Left ventricle myocardium inferior (tissue), 1 donor: Measurements from ENCODE around the gene XYLT1. TPM values are rescaled to one million over a fixed set of nuclear protein-coding genes. Genes with fewer than 3 reads are reported as not detected.

ENCODE experiments used
- DNase-seq: peaks from one replicate; pipeline ENCODE4 v3.0.0-alpha.2; 2020
- H3K27ac ChIP-seq: fragments of 200-600 bp; replicated peaks from 2 replicates; pipeline ENCODE4 v1.8.0; 2021
- H3K27me3 ChIP-seq: fragments of 200-600 bp; 2 replicates; pipeline ENCODE4 v1.8.0; 2021; ENCODE audit warnings: low read depth
- H3K36me3 ChIP-seq: fragments of 200-600 bp; 2 replicates; pipeline ENCODE4 v1.8.0; 2021
- H3K4me1 ChIP-seq: fragments of 200-600 bp; 2 replicates; pipeline ENCODE4 v1.8.0; 2021
- H3K4me3 ChIP-seq: fragments of 200-600 bp; 2 replicates; pipeline ENCODE4 v1.8.0; 2021; ENCODE audit warnings: mild to moderate bottlenecking, moderate library complexity
- H3K9me3 ChIP-seq: fragments of 200-600 bp; replicated peaks from 2 replicates; pipeline ENCODE4 v1.8.0; 2021
- intact Hi-C: fragments of 100-400 bp; cut with micrococcal nuclease; formaldehyde crosslinking; loops from one replicate; pipeline ENCODE4 v1.11.0; 2022
- total RNA-seq: library from RNA; stranded (reverse); fragmentation: NEBNext Ultra II Directional; extraction: Animal tissue kit (Norgen Biotek cat#: 25700); gene quantifications from one replicate; pipeline ENCODE4 v1.2.1, GENCODE V29; 2021
- TF ChIP-seq, protein P1 (sequence below): fragments of 200-600 bp; IDR thresholded peaks from 2 replicates; pipeline ENCODE4 v1.8.0; 2021; ENCODE audit warnings: antibody characterized with exemption, mild to moderate bottlenecking, borderline replicate concordance
- donor health status: DM: no; HTN: yes; CAD: no; lungs with severe emphysema.

Gene XYLT1
- total RNA-seq, 1 donor from 2014 or later = 1.4 TPM

- Histone ChIP-seq H3K36me3 (no peaks in the 10 kb centered on the region), H3K27ac (no peak overlapping the region), H3K9me3 (peaks cover 6% of the 10 kb centered on the region), H3K4me3 (no peak overlapping the region), H3K4me1 (peaks cover 10% of the 10 kb centered on the region), H3K27me3 (no peaks in the 10 kb centered on the region)
- DNase-seq = no peak
- intact Hi-C loops = no loop called here
- TF ChIP-seq, protein P1, sequence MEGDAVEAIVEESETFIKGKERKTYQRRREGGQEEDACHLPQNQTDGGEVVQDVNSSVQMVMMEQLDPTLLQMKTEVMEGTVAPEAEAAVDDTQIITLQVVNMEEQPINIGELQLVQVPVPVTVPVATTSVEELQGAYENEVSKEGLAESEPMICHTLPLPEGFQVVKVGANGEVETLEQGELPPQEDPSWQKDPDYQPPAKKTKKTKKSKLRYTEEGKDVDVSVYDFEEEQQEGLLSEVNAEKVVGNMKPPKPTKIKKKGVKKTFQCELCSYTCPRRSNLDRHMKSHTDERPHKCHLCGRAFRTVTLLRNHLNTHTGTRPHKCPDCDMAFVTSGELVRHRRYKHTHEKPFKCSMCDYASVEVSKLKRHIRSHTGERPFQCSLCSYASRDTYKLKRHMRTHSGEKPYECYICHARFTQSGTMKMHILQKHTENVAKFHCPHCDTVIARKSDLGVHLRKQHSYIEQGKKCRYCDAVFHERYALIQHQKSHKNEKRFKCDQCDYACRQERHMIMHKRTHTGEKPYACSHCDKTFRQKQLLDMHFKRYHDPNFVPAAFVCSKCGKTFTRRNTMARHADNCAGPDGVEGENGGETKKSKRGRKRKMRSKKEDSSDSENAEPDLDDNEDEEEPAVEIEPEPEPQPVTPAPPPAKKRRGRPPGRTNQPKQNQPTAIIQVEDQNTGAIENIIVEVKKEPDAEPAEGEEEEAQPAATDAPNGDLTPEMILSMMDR = no peak
Observed at GRCh38 chr16:17420816-17421215, 49.9 kb downstream of the XYLT1 start.

GRCh38 chr16:17419266-17419665 lies 51.5 kb downstream of the XYLT1 start:
- no peak overlapping the region for H3K27ac ChIP-seq
- H3K4me3 ChIP-seq = no peak overlapping the region
- DNase-seq = no peak
- TF ChIP-seq, protein P1 = no peak
- intact Hi-C loops = no loop called here
- peaks cover 10% of the 10 kb centered on the region for H3K4me1 ChIP-seq
- no peaks in the 10 kb centered on the region for H3K27me3 ChIP-seq
- peaks cover 6% of the 10 kb centered on the region for H3K9me3 ChIP-seq
- H3K36me3 ChIP-seq = no peaks in the 10 kb centered on the region

GRCh38 chr16:17417740-17418139 lies 53.0 kb downstream of the XYLT1 start:
- H3K4me3 ChIP-seq = no peak overlapping the region
- H3K27ac ChIP-seq = no peak overlapping the region
- peaks cover 6% of the 10 kb centered on the region for H3K9me3 ChIP-seq
- TF ChIP-seq, protein P1 = no peak
- intact Hi-C loops = no loop called here
- no peaks in the 10 kb centered on the region for H3K27me3 ChIP-seq
- H3K4me1 ChIP-seq = peaks cover 10% of the 10 kb centered on the region
- no peaks in the 10 kb centered on the region for H3K36me3 ChIP-seq
- no peak for DNase-seq

- no peak overlapping the region for H3K27ac ChIP-seq
Observed at GRCh38 chr16:17416461-17417311, 54.1 kb downstream of the XYLT1 start.

DNA sequence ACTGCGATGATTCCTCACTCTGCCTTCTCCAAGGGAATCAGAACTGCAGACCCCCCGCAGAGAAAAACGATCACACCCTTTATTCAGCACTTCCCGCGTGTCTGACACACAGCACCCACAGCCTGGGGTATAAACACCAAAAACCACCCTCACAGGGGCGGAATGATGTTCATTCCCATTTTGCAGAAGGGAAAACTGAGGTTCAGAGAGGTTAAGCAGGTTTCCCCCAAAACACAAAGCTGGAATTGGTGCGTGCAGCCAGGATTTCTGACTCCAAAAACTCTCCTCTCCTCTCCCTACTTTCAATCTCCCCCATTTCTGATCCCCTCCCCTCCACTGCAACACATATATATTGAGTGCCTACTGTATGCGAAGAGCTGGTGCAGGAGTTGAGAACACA lies 55.8 kb downstream of the XYLT1 start:
- H3K36me3 ChIP-seq = no peaks in the 10 kb centered on the region
- intact Hi-C loops = no loop called here
- peaks cover 10% of the 10 kb centered on the region for H3K4me1 ChIP-seq
- DNase-seq = no peak
- no peaks in the 10 kb centered on the region for H3K27me3 ChIP-seq
- H3K27ac ChIP-seq = no peak overlapping the region
- TF ChIP-seq, protein P1 = no peak
- no peaks in the 10 kb centered on the region for H3K9me3 ChIP-seq
- no peak overlapping the region for H3K4me3 ChIP-seq

More at GRCh38 chr16:17416461-17417311, 54.1 kb downstream of the XYLT1 start:
- Histone ChIP-seq H3K27me3 (no peaks in the 10 kb centered on the region), H3K4me1 (peaks cover 10% of the 10 kb centered on the region), H3K4me3 (peak overlapping the region; percentile 33), H3K36me3 (no peaks in the 10 kb centered on the region), H3K9me3 (peaks cover 6% of the 10 kb centered on the region)
- intact Hi-C loops = no loop called here
- peak; percentile 21 for DNase-seq
- TF ChIP-seq, protein P1 = peak; percentile 34
